HepG2 (cell line): ENCODE data around the gene DOK7. TPM values are rescaled to one million over a fixed set of nuclear protein-coding genes. Genes with fewer than 3 reads are reported as not detected.

Experiments
- ATAC-seq: fragments of 200-7000 bp; cut with Tn5 transposase; 3 replicates; pipeline ENCODE4 v1.9.1; 2020; ENCODE audit warnings: mild to moderate bottlenecking, moderate library complexity
- BruUV-seq: library from RNA; stranded (reverse); fragments of 400-500 nt; replicated peaks from 2 replicates; lab custom pipeline; 2021; lab: Mats Ljungman, UMichigan
- CTCF ChIA-PET: fragments of 300-600 bp; formaldehyde crosslinking; extraction: SDS; loops from one replicate; lab custom pipeline; 2021; ENCODE audit warnings: low total read pairs, inconsistent platforms, low intra/inter-chr PET ratio; lab: Yijun Ruan, JAX
- POLR2A ChIA-PET: fragments of 350-600 bp; sonication (Branson Sonifier 250); formaldehyde crosslinking; loops from one replicate; lab custom pipeline; 2020; ENCODE audit warnings: antibody characterized with exemption, inconsistent platforms; lab: Yijun Ruan, JAX
- DNase-seq: peaks from one replicate; pipeline ENCODE4 v3.0.0-alpha.2; 2015; ENCODE audit warnings: low spot score
- FAIRE-seq: peaks from 3 replicates; lab custom pipeline; 2011; peaks lifted over from hg19 to GRCh38; lab: Jason Lieb, UNC
- H2AFZ ChIP-seq: one replicate; pipeline ENCODE4 v1.6.1; 2011; ENCODE audit warnings: low read length, inconsistent platforms
- H3K27ac ChIP-seq: fragments of 300-600 bp; 3 replicates; pipeline ENCODE4 v1.8.0; 2011; ENCODE audit warnings: mixed run types, mild to moderate bottlenecking, mixed read lengths, low read length, inconsistent platforms; ENCODE audit not compliant: insufficient read depth; ENCODE audit errors: extremely low read length
- H3K27me3 ChIP-seq, 2 experiments: fragments of 200-600 bp in 1 of 2; 2 replicates in 1 of 2; 3 replicates in 1 of 2; pipeline versions ENCODE4 v1.6.0 to v1.8.0; 2011; ENCODE audit warnings: low read length in 2 of 2, mild to moderate bottlenecking in 2 of 2, moderate library complexity in 2 of 2, inconsistent platforms in 1 of 2; ENCODE audit not compliant: insufficient read depth in 2 of 2, control insufficient read depth in 1 of 2
- H3K36me3 ChIP-seq, 2 experiments: fragments of 200-600 bp in 1 of 2; replicated peaks in 1 of 2; 2 replicates in 1 of 2; 3 replicates in 1 of 2; pipeline versions ENCODE4 v1.5.1 to v1.8.0; 2011; ENCODE audit warnings: low read length in 2 of 2, inconsistent platforms in 1 of 2; ENCODE audit not compliant: insufficient read depth in 2 of 2, control insufficient read depth in 1 of 2
- H3K4me1 ChIP-seq: 2 replicates; pipeline ENCODE4 v1.5.1; 2012; ENCODE audit warnings: low read length, inconsistent platforms; ENCODE audit not compliant: insufficient read depth
- H3K4me2 ChIP-seq: 2 replicates; pipeline ENCODE4 v1.6.0; 2011; ENCODE audit warnings: low read depth, low read length, inconsistent platforms
- H3K4me3 ChIP-seq, 3 experiments: fragments of 200-600 bp in 1 of 3; sonication (generic), shearing (Covaris generic) in 1 of 3; replicated peaks in 1 of 3; 2 replicates each; pipeline ENCODE4 v1.5.1; 2011 to 2016; ENCODE audit warnings: low read length in 3 of 3, inconsistent platforms in 2 of 3, low read depth in 2 of 3, mild to moderate bottlenecking in 2 of 3, control low read depth in 1 of 3, mixed read lengths in 1 of 3; ENCODE audit not compliant: insufficient read depth in 1 of 3
- H3K79me2 ChIP-seq: one replicate; pipeline ENCODE4 v1.6.1; 2011; ENCODE audit warnings: low read length, inconsistent platforms; ENCODE audit not compliant: insufficient read depth
- H3K9ac ChIP-seq: 2 replicates; pipeline ENCODE4 v1.6.0; 2011; ENCODE audit warnings: mild to moderate bottlenecking, low read depth, low read length, inconsistent platforms; ENCODE audit not compliant: insufficient read depth
- H3K9me3 ChIP-seq: 2 replicates; pipeline ENCODE4 v1.5.1; 2012; ENCODE audit warnings: mild to moderate bottlenecking, low read length
- H4K20me1 ChIP-seq: 2 replicates; pipeline ENCODE4 v1.6.0; 2011; ENCODE audit warnings: inconsistent platforms, mild to moderate bottlenecking, low read length, moderate library complexity; ENCODE audit not compliant: insufficient read depth
- CSRNP2 ChIP-seq: sonication (generic); formaldehyde crosslinking; conservative IDR thresholded peaks from 2 replicates; pipeline ENCODE4 v1.8.0; 2022; ENCODE audit warnings: low read depth, missing genetic modification reagents
- MLX ChIP-seq: IDR thresholded peaks from 2 replicates; pipeline ENCODE4 v1.6.1; 2016
- MNT ChIP-seq: fragments of 450-650 bp; IDR thresholded peaks from 2 replicates; pipeline ENCODE4 v1.6.1; 2016
- RNF219 ChIP-seq: sonication (generic); formaldehyde crosslinking; IDR thresholded peaks from 2 replicates; pipeline ENCODE4 v1.5.0; 2020; ENCODE audit warnings: mild to moderate bottlenecking, missing genetic modification reagents
- ZBTB33 ChIP-seq: sonication (generic); formaldehyde crosslinking; IDR thresholded peaks from 2 replicates; pipeline ENCODE4 v1.4.0; 2020; ENCODE audit warnings: missing genetic modification reagents
- WGBS: methylation state at CpG from one replicate; pipeline ENCODE4 v1.1.6; 2017; ENCODE audit warnings: low lambda C conversion rate; 5-methylcytosine and 5-hydroxymethylcytosine counted together
- in situ Hi-C: cut with HindIII; loops from 2 replicates; pipeline ENCODE4 v1.10.0; 2017; ENCODE audit warnings: low pct_unique_long_range_greater_than_20kb; ENCODE audit not compliant: extremely low pct_ligation_motif_present
- intact Hi-C: fragments of 100-400 bp; cut with micrococcal nuclease; formaldehyde crosslinking; loops from one replicate; pipeline ENCODE4 v1.10.0; 2022; ENCODE audit not compliant: unreplicated experiment
- polyA plus RNA-seq, 8 experiments: library from polyadenylated mRNA; depleted of rRNA in 3 of 8; stranded (reverse) in 7 of 8; unstranded in 1 of 8; fragments of >200 nt; fragmentation: Illumina TruSeq in 4 of 8; extraction: Trizol in 4 of 8; gene quantifications; 2 replicates each; pipeline versions ENCODE4 v1.2.1 to v1.2.3, GENCODE V29; 2011 to 2016; ENCODE audit warnings: low read depth in 4 of 8, missing spikeins in 1 of 8, mixed read lengths in 1 of 8; ENCODE audit not compliant: insufficient read depth in 1 of 8
- total RNA-seq, 5 experiments: library from RNA; depleted of rRNA; stranded (reverse); fragments of >200 nt; fragmentation: Illumina TruSeq; extraction: Trizol; gene quantifications; 2 replicates each; pipeline ENCODE4 v1.2.3, GENCODE V29; 2016; ENCODE audit warnings: low read depth in 1 of 5

Gene DOK7
- total and polyA plus RNA-seq, 2 of the 13 experiments (the other 11 are each of a cell fraction or from before 2014, with no cell fraction given): 0.03 to 0.07 TPM

- DNase-seq (no peak), ATAC-seq (no peak), FAIRE-seq (no peak)
- peaks cover 19% of the 10 kb centered on the region for H3K79me2 ChIP-seq
- peaks cover 19% of the 10 kb centered on the region for H3K4me1 ChIP-seq
- no peak overlapping the region for H2AFZ ChIP-seq
- intact Hi-C loops (no loop called here), in situ Hi-C loops (no loop called here)
- ChIA-PET CTCF (no interaction called here), POLR2A (no interaction called here)
- TF ChIP-seq ZBTB33 (CRISPR knock-in tag): 0 out of 2 replicates have a peak, but pooled peaks have one; percentile 32
- no peak for TF ChIP-seq MLX
- no peak for TF ChIP-seq RNF219 (CRISPR knock-in tag)
- TF ChIP-seq MNT: peak; percentile 74
- TF ChIP-seq CSRNP2 (CRISPR knock-in tag): no peak
- H3K9me3 ChIP-seq: no peaks in the 10 kb centered on the region
- H3K4me3 ChIP-seq: no peak overlapping the region
- peaks cover 9 to 32% of the 10 kb centered on the region in 2 experiments; a peak in 4 of 5 replicates for H3K36me3 ChIP-seq
- no peaks in the 10 kb centered on the region for H4K20me1 ChIP-seq
- H3K27ac ChIP-seq: no peak overlapping the region
- H3K27me3 ChIP-seq: no peaks in the 10 kb centered on the region
- no peak overlapping the region for H3K4me2 ChIP-seq
- H3K9ac ChIP-seq: no peak overlapping the region
- no TSS peak for BruUV-seq
- 98% methylated on average over 20 of the region's 32 CpGs for WGBS
Measured at GRCh38 chr4:3413675-3414420, 49.3 kb upstream of the DOK7 start.
